A549 (cell line): ENCODE measurements around the gene ASIC2. TPM values are rescaled to one million over a fixed set of nuclear protein-coding genes. Genes with fewer than 3 reads are reported as not detected.
A peak's percentile ranks its signal among the peaks of the same experiment; 100 is the strongest.

Experiments used
- ATAC-seq, 2 experiments: fragments of 200-7000 bp in 1 of 2; fragments of >200 bp in 1 of 2; cut with Nextera tagmentation in 1 of 2; cut with Tn5 transposase in 1 of 2; 3 replicates each; pipeline versions ENCODE4 v1.8.0 to v1.9.1; 2018 to 2020; ENCODE audit warnings: mild to moderate bottlenecking in 1 of 2, moderate library complexity in 1 of 2
- CTCF ChIA-PET: fragments of 300-600 bp; sonication (Branson Sonifier 250); formaldehyde crosslinking; extraction: SDS; loops from one replicate; lab custom pipeline; 2021; ENCODE audit warnings: antibody characterized with exemption, inconsistent platforms; lab: Yijun Ruan, JAX
- POLR2A ChIA-PET: fragments of 350-600 bp; formaldehyde crosslinking; extraction: SDS; loops from one replicate; lab custom pipeline; 2021; ENCODE audit warnings: antibody characterized with exemption, inconsistent platforms; lab: Yijun Ruan, JAX
- DNase-seq, 2 experiments: peaks; one replicate each; pipeline versions ENCODE4 v3.0.0 to v3.0.0-alpha.2; 2011 to 2016; ENCODE audit warnings: low read depth in 1 of 2, low spot score in 1 of 2
- FAIRE-seq: peaks from 2 replicates; lab custom pipeline; 2011; peaks lifted over from hg19 to GRCh38; lab: Jason Lieb, UNC
- H3K27ac ChIP-seq, 2 experiments: fragments of >200 bp; sonication (Bioruptor Twin); formaldehyde crosslinking; 3 replicates each; pipeline ENCODE4 v1.5.1; 2016 to 2017
- H3K4me1 ChIP-seq: fragments of >200 bp; sonication (Bioruptor Twin); formaldehyde crosslinking; 3 replicates; pipeline ENCODE4 v1.6.1; 2016
- H3K4me2 ChIP-seq: fragments of >200 bp; sonication (Bioruptor Twin); formaldehyde crosslinking; 3 replicates; pipeline ENCODE4 v1.6.1; 2016
- H3K4me3 ChIP-seq: fragments of >200 bp; sonication (Bioruptor Twin); formaldehyde crosslinking; 3 replicates; pipeline ENCODE4 v1.5.1; 2016
- H3K9me3 ChIP-seq: fragments of >200 bp; sonication (Bioruptor Twin); formaldehyde crosslinking; 3 replicates; pipeline ENCODE4 v1.6.1; 2016
- BHLHE40 ChIP-seq: IDR thresholded peaks from 2 replicates; pipeline ENCODE4 v1.6.1; 2012; ENCODE audit warnings: low read depth, low read length, inconsistent platforms
- CEBPB ChIP-seq, 2 experiments: fragments of >200 bp in 1 of 2; sonication (Bioruptor Twin) in 1 of 2; formaldehyde crosslinking in 1 of 2; IDR thresholded peaks; 2 replicates each; pipeline ENCODE4 v1.6.1; 2012 to 2016
- CHD2 ChIP-seq: fragments of 150-350 bp; IDR thresholded peaks from 2 replicates; pipeline ENCODE4 v1.6.1; 2014; ENCODE audit warnings: low read length; ENCODE audit not compliant: partially characterized antibody
- CHD4 ChIP-seq: fragments of 200-600 bp; sonication (generic); IDR thresholded peaks from 2 replicates; pipeline ENCODE4 v1.6.1; 2016; ENCODE audit warnings: antibody characterized with exemption, mild to moderate bottlenecking, borderline replicate concordance
- EHMT2 ChIP-seq: fragments of 200-600 bp; sonication (generic); IDR thresholded peaks from 2 replicates; pipeline ENCODE4 v1.6.1; 2016; ENCODE audit warnings: antibody characterized with exemption, low read depth, mild to moderate bottlenecking, moderate library complexity
- EP300 ChIP-seq, 2 experiments: fragments of >200 bp; sonication (Bioruptor Twin); formaldehyde crosslinking; IDR thresholded peaks; 2 replicates in 1 of 2; 3 replicates in 1 of 2; pipeline ENCODE4 v1.6.1; 2016 to 2017
- FOSL2 ChIP-seq, 2 experiments: fragments of 450-650 bp in 1 of 2; fragments of >200 bp in 1 of 2; sonication (Bioruptor Twin) in 1 of 2; formaldehyde crosslinking; IDR thresholded peaks; 2 replicates each; pipeline versions ENCODE4 v1.5.0 to v1.6.1; 2016 to 2020; ENCODE audit warnings: mild to moderate bottlenecking in 1 of 2, moderate library complexity in 1 of 2
- FOXS1 ChIP-seq: fragments of 250-450 bp; sonication (Bioruptor Pico); IDR thresholded peaks from 2 replicates; pipeline ENCODE4 v1.5.0; 2020; ENCODE audit warnings: mild to moderate bottlenecking, moderate library complexity
- GATA3 ChIP-seq: IDR thresholded peaks from 2 replicates; pipeline ENCODE4 v1.6.1; 2012; ENCODE audit warnings: borderline replicate concordance
- HOXA7 ChIP-seq: fragments of 250-450 bp; sonication (Bioruptor Pico); IDR thresholded peaks from 2 replicates; pipeline ENCODE4 v1.5.0; 2020; ENCODE audit warnings: mild to moderate bottlenecking, moderate library complexity
- JUN ChIP-seq, 2 experiments: fragments of >200 bp; sonication (Bioruptor Twin); formaldehyde crosslinking; IDR thresholded peaks; 2 replicates in 1 of 2; 3 replicates in 1 of 2; pipeline ENCODE4 v1.6.1; 2016 to 2017
- JUNB ChIP-seq: fragments of >200 bp; sonication (Bioruptor Twin); formaldehyde crosslinking; IDR thresholded peaks from 2 replicates; pipeline ENCODE4 v1.6.1; 2016
- KDM1A ChIP-seq: fragments of 200-600 bp; sonication (generic); IDR thresholded peaks from 2 replicates; pipeline ENCODE4 v1.6.1; 2016; ENCODE audit warnings: low read depth, mild to moderate bottlenecking
- KDM5A ChIP-seq: fragments of 200-600 bp; sonication (generic); IDR thresholded peaks from 2 replicates; pipeline ENCODE4 v1.6.1; 2016; ENCODE audit warnings: antibody characterized with exemption, mild to moderate bottlenecking
- MAFK ChIP-seq: fragments of 450-650 bp; IDR thresholded peaks from 2 replicates; pipeline ENCODE4 v1.6.1; 2014; ENCODE audit not compliant: partially characterized antibody
- MAX ChIP-seq: IDR thresholded peaks from 2 replicates; pipeline ENCODE4 v1.6.1; 2012
- POLR2AphosphoS2 ChIP-seq: conservative IDR thresholded peaks from 2 replicates; pipeline ENCODE4 v1.6.1; 2012; ENCODE audit warnings: low read length, improper control_type of control experiment, inconsistent platforms
- RAD21 ChIP-seq, 2 experiments: fragments of >200 bp in 1 of 2; sonication (Bioruptor Twin) in 1 of 2; formaldehyde crosslinking in 1 of 2; IDR thresholded peaks in 1 of 2; conservative IDR thresholded peaks in 1 of 2; 2 replicates in 1 of 2; 3 replicates in 1 of 2; pipeline ENCODE4 v1.6.1; 2012 to 2018; ENCODE audit warnings: inconsistent platforms in 1 of 2
- RCOR1 ChIP-seq: fragments of 150-350 bp; IDR thresholded peaks from 2 replicates; pipeline ENCODE4 v1.6.1; 2014; ENCODE audit warnings: antibody characterized with exemption, low read length, low read depth
- REST ChIP-seq: fragments of 200-600 bp; sonication (generic); IDR thresholded peaks from 2 replicates; pipeline ENCODE4 v1.6.1; 2016; ENCODE audit warnings: antibody characterized with exemption, mild to moderate bottlenecking, moderate library complexity
- RFX5 ChIP-seq: fragments of 450-650 bp; IDR thresholded peaks from 2 replicates; pipeline ENCODE4 v1.7.1; 2014; ENCODE audit warnings: antibody characterized with exemption, mild to moderate bottlenecking, moderate library complexity
- SMC3 ChIP-seq: fragments of >200 bp; sonication (Bioruptor Twin); formaldehyde crosslinking; IDR thresholded peaks from 3 replicates; pipeline ENCODE4 v1.6.1; 2018; ENCODE audit warnings: inconsistent platforms
- SREBF2 ChIP-seq: fragments of 450-650 bp; IDR thresholded peaks from 2 replicates; pipeline ENCODE4 v1.6.1; 2014; ENCODE audit warnings: mild to moderate bottlenecking, moderate library complexity
- TFCP2L1 ChIP-seq: fragments of 250-450 bp; sonication (Bioruptor Pico); IDR thresholded peaks from 2 replicates; pipeline ENCODE4 v1.5.0; 2021; ENCODE audit warnings: mild to moderate bottlenecking
- TP53 ChIP-seq: fragments of 250-450 bp; sonication (Bioruptor Pico); IDR thresholded peaks from 2 replicates; pipeline ENCODE4 v1.5.0; 2021; ENCODE audit warnings: mild to moderate bottlenecking, moderate library complexity
- USF2 ChIP-seq: fragments of 450-650 bp; IDR thresholded peaks from 2 replicates; pipeline ENCODE4 v1.6.1; 2014; ENCODE audit warnings: antibody characterized with exemption
- ZC3H11A ChIP-seq: fragments of 450-650 bp; IDR thresholded peaks from 2 replicates; pipeline ENCODE4 v1.6.1; 2014; ENCODE audit warnings: antibody characterized with exemption, mild to moderate bottlenecking
- ZFP36 ChIP-seq: fragments of 450-650 bp; IDR thresholded peaks from 2 replicates; pipeline ENCODE4 v1.6.1; 2014; ENCODE audit warnings: borderline replicate concordance; ENCODE audit not compliant: partially characterized antibody
- ZNF302 ChIP-seq: fragments of 250-450 bp; sonication (Bioruptor Pico); IDR thresholded peaks from 2 replicates; pipeline ENCODE4 v1.9.0; 2021; ENCODE audit warnings: inconsistent platforms, mild to moderate bottlenecking, moderate library complexity
- ZSCAN20 ChIP-seq: fragments of 250-450 bp; sonication (Bioruptor Pico); IDR thresholded peaks from 2 replicates; pipeline ENCODE4 v1.8.0; 2022; ENCODE audit warnings: mild to moderate bottlenecking, moderate library complexity
- WGBS: methylation state at CpG from one replicate; pipeline ENCODE4 v1.1.6; 2017; ENCODE audit errors: missing lambda C conversion rate; 5-methylcytosine and 5-hydroxymethylcytosine counted together
- polyA plus RNA-seq, 4 experiments: library from polyadenylated mRNA; depleted of rRNA in 3 of 4; stranded (reverse); fragments of >200 nt; fragmentation: RNase III in 1 of 4; extraction: RNeasy Plus Mini Kit Qiagen cat#74134 plus additional on column Dnase treatment in 1 of 4; gene quantifications; 2 replicates in 3 of 4; 3 replicates in 1 of 4; pipeline ENCODE4 v1.2.3, GENCODE V29; 2011 to 2017

ASIC2 gene
- polyA plus RNA-seq, 2 of the 4 experiments (the other 2 are of a cell fraction) = 1.5 to 1.9 TPM

- peak overlapping the region; percentile 68 for H3K4me2 ChIP-seq
- peaks cover 54% of the 10 kb centered on the region for H3K4me1 ChIP-seq
- 12% methylated on average over 3 of the region's 3 CpGs for WGBS
- CTCF ChIA-PET = interaction anchor here (0.6 to 0.9 kb wide), 3 partner anchors 29 to 583 kb away, joined by 3 to 4 read pairs (median 3); no protein-coding TSS in a partner anchor
- peak; percentile 39 to 54; a peak in 5 of 6 replicates for ATAC-seq
- peak overlapping the region; percentile 64 to 89 for H3K27ac ChIP-seq
- peak; percentile 98 for FAIRE-seq
- POLR2A ChIA-PET = interaction anchor here (0.7 to 1.6 kb wide), 3 partner anchors 13 to 166 kb away, joined by 3 to 7 read pairs (median 6); no protein-coding TSS in a partner anchor
- H3K9me3 ChIP-seq = peaks cover 7% of the 10 kb centered on the region; the same call in 2 of the 3 replicates
- H3K4me3 ChIP-seq = no peak overlapping the region
- no peak for TF ChIP-seq TP53 (CRISPR knock-in tag)
- TF ChIP-seq GATA3 = peak; percentile 7; the same call in 1 of the 2 replicates
- no peak for TF ChIP-seq ZNF302 (CRISPR knock-in tag)
- TF ChIP-seq, all 56 proteins: peak for 1
- peak in 1 of 2 experiments; percentile 54 for DNase-seq
Observed at GRCh38 chr17:33125552-33125950, 167.5 kb downstream of the ASIC2 start.

- 0% methylated on average over 3 of the region's 3 CpGs for WGBS
- ATAC-seq (peak; percentile 79 to 89), DNase-seq (peak in 1 of 2 experiments; percentile 93), FAIRE-seq (peak; percentile 61)
- ChIA-PET POLR2A (interaction anchor here (1.0 to 1.6 kb wide), 2 partner anchors 12 to 166 kb away, joined by 6 to 7 read pairs; no protein-coding TSS in a partner anchor), CTCF (interaction anchor here (0.6 to 0.9 kb wide), 3 partner anchors 29 to 583 kb away, joined by 3 to 4 read pairs (median 3); no protein-coding TSS in a partner anchor)
- H3K4me1 ChIP-seq = peaks cover 54% of the 10 kb centered on the region
- H3K27ac ChIP-seq = peak overlapping the region; percentile 64 to 89
- peak overlapping the region; percentile 68 for H3K4me2 ChIP-seq
- H3K9me3 ChIP-seq = peaks cover 7% of the 10 kb centered on the region; the same call in 2 of the 3 replicates
- H3K4me3 ChIP-seq = peak overlapping the region; percentile 7; the same call in 1 of the 3 replicates
- no peak for TF ChIP-seq SREBF2
- TF ChIP-seq GATA3 = peak; percentile 68
- no peak for TF ChIP-seq TFCP2L1
- no peak for TF ChIP-seq ZFP36
- TF ChIP-seq USF2 = no peak
- TF ChIP-seq REST = no peak
- peak; percentile 51 to 62; a peak in 4 of 5 replicates for TF ChIP-seq EP300 (IDR thresholded peaks at IDR 0.05)
- peak; percentile 50 for TF ChIP-seq JUNB
- no peak for TF ChIP-seq BHLHE40
- TF ChIP-seq CHD2 = no peak
- no peak for TF ChIP-seq HOXA7
- no peak for TF ChIP-seq ZC3H11A
- TF ChIP-seq JUN (IDR thresholded peaks at IDR 0.05) = peak in 1 of 2 experiments; percentile 64; a peak in 2 of 5 replicates
- peak in 1 of 2 experiments; percentile 12; a peak in 1 of 5 replicates for TF ChIP-seq RAD21 (conservative IDR thresholded peaks at IDR 0.05 in 1 of 2, IDR thresholded peaks at IDR 0.05 in 1 of 2)
- TF ChIP-seq SMC3 = peak; percentile 19; the same call in 2 of the 3 replicates
- no peak for TF ChIP-seq RFX5
- no peak for TF ChIP-seq RCOR1
- TF ChIP-seq CEBPB (IDR thresholded peaks at IDR 0.05) = peak in 1 of 2 experiments; percentile 55; a peak in 2 of 4 replicates
- TF ChIP-seq FOSL2 (IDR thresholded peaks at IDR 0.05) = peak; percentile 38; the same call in 1 of the 2 replicates
- TF ChIP-seq FOSL2 (CRISPR knock-in tag; IDR thresholded peaks at IDR 0.05) = peak; percentile 71; the same call in 1 of the 2 replicates
- TF ChIP-seq FOXS1 (CRISPR knock-in tag) = no peak
- TF ChIP-seq MAFK = peak; percentile 10
- no peak for TF ChIP-seq POLR2AphosphoS2
- peak; percentile 73 for TF ChIP-seq MAX
- TF ChIP-seq EHMT2 = no peak
- no peak for TF ChIP-seq KDM1A
- no peak for TF ChIP-seq KDM5A
- TF ChIP-seq ZSCAN20 (CRISPR knock-in tag) = no peak
- no peak for TF ChIP-seq ZNF302 (CRISPR knock-in tag)
- no peak for TF ChIP-seq CHD4
Observed at GRCh38 chr17:33124871-33125551, 168.1 kb downstream of the ASIC2 start.
